WTC11 (cell line): ENCODE measurements around the gene KRT72. TPM values are rescaled to one million over a fixed set of nuclear protein-coding genes. Genes with fewer than 3 reads are reported as not detected.

Source experiments
- ATAC-seq: fragments of 200-7000 bp; cut with Tn5 transposase; 2 replicates; pipeline ENCODE4 v1.10.0; 2021; ENCODE audit warnings: mild to moderate bottlenecking, moderate library complexity
- CTCF ChIA-PET: fragments of 300-600 bp; sonication (Branson Sonifier 250); formaldehyde crosslinking; loops from one replicate; lab custom pipeline; 2021; ENCODE audit warnings: antibody characterized with exemption; lab: Charles Lee
- POLR2A ChIA-PET: fragments of 350-600 bp; sonication (Branson Sonifier 250); formaldehyde crosslinking; loops from one replicate; lab custom pipeline; 2021; ENCODE audit warnings: antibody characterized with exemption; lab: Charles Lee
- DNase-seq: peaks from one replicate; pipeline ENCODE4 v3.0.0; 2021; ENCODE audit warnings: low spot score
- H3K27ac Mint-ChIP-seq: 2 replicates; pipeline ENCODE4 v1.8.0; 2021; ENCODE audit warnings: mixed read lengths
- H3K27me3 Mint-ChIP-seq: 2 replicates; pipeline ENCODE4 v1.8.0; 2021; ENCODE audit warnings: low read depth, mild to moderate bottlenecking, moderate library complexity, mixed read lengths
- H3K36me3 Mint-ChIP-seq: 2 replicates; pipeline ENCODE4 v1.8.0; 2021; ENCODE audit warnings: mixed read lengths
- H3K4me1 Mint-ChIP-seq: 2 replicates; pipeline ENCODE4 v1.8.0; 2022; ENCODE audit warnings: mixed read lengths
- H3K4me3 Mint-ChIP-seq: 2 replicates; pipeline ENCODE4 v1.8.0; 2021; ENCODE audit warnings: mild to moderate bottlenecking, moderate library complexity, mixed read lengths
- H3K9me3 Mint-ChIP-seq: 2 replicates; pipeline ENCODE4 v1.8.0; 2021; ENCODE audit warnings: mixed read lengths
- CBFB ChIP-seq: sonication (generic); formaldehyde crosslinking; IDR thresholded peaks from 2 replicates; pipeline ENCODE4 v1.8.1; 2022; ENCODE audit warnings: mild to moderate bottlenecking, low read depth, missing genetic modification reagents
- CREM ChIP-seq: sonication (generic); formaldehyde crosslinking; IDR thresholded peaks from 2 replicates; pipeline ENCODE4 v1.8.1; 2022; ENCODE audit warnings: mild to moderate bottlenecking, missing genetic modification reagents, moderate library complexity
- ELF4 ChIP-seq: sonication (generic); formaldehyde crosslinking; IDR thresholded peaks from 2 replicates; pipeline ENCODE4 v1.8.1; 2022; ENCODE audit warnings: low read depth, mild to moderate bottlenecking, moderate library complexity, missing genetic modification reagents
- EMX1 ChIP-seq: fragments of 250-450 bp; sonication (Bioruptor Pico); IDR thresholded peaks from 2 replicates; pipeline ENCODE4 v1.8.0; 2021; ENCODE audit warnings: mild to moderate bottlenecking
- FOXK1 ChIP-seq: sonication (generic); formaldehyde crosslinking; IDR thresholded peaks from 2 replicates; pipeline ENCODE4 v1.8.0; 2022; ENCODE audit warnings: mild to moderate bottlenecking, moderate library complexity, missing genetic modification reagents
- GABPB1 ChIP-seq: sonication (generic); formaldehyde crosslinking; IDR thresholded peaks from 2 replicates; pipeline ENCODE4 v1.8.1; 2023; ENCODE audit warnings: mild to moderate bottlenecking, missing genetic modification reagents
- MXD4 ChIP-seq: fragments of 250-450 bp; sonication (Bioruptor Pico); IDR thresholded peaks from 2 replicates; pipeline ENCODE4 v1.8.0; 2021; ENCODE audit warnings: mild to moderate bottlenecking, moderate library complexity, borderline replicate concordance
- NFATC4 ChIP-seq: fragments of 250-450 bp; sonication (Bioruptor Pico); IDR thresholded peaks from 2 replicates; pipeline ENCODE4 v1.9.0; 2021; ENCODE audit warnings: mild to moderate bottlenecking
- OVOL2 ChIP-seq: fragments of 250-450 bp; sonication (Bioruptor Pico); IDR thresholded peaks from 2 replicates; pipeline ENCODE4 v1.9.0; 2021; ENCODE audit warnings: mild to moderate bottlenecking, borderline replicate concordance
- PRRX2 ChIP-seq: fragments of 250-450 bp; sonication (Bioruptor Pico); IDR thresholded peaks from 2 replicates; pipeline ENCODE4 v1.8.0; 2021; ENCODE audit warnings: mild to moderate bottlenecking
- SP1 ChIP-seq: sonication (generic); formaldehyde crosslinking; conservative IDR thresholded peaks from 2 replicates; pipeline ENCODE4 v1.8.1; 2022; ENCODE audit warnings: missing genetic modification reagents
- TEAD4 ChIP-seq: sonication (generic); formaldehyde crosslinking; IDR thresholded peaks from 2 replicates; pipeline ENCODE4 v1.8.0; 2022; ENCODE audit warnings: mild to moderate bottlenecking, missing genetic modification reagents
- USF1 ChIP-seq: sonication (generic); formaldehyde crosslinking; IDR thresholded peaks from 2 replicates; pipeline ENCODE4 v1.8.0; 2022; ENCODE audit warnings: mild to moderate bottlenecking, missing genetic modification reagents
- ZMAT4 ChIP-seq: fragments of 250-450 bp; sonication (Bioruptor Pico); IDR thresholded peaks from 2 replicates; pipeline ENCODE4 v1.9.0; 2021; ENCODE audit warnings: mild to moderate bottlenecking
- ZNF219 ChIP-seq: sonication (generic); formaldehyde crosslinking; IDR thresholded peaks from 2 replicates; pipeline ENCODE4 v1.8.0; 2023; ENCODE audit warnings: missing genetic modification reagents, mild to moderate bottlenecking, borderline replicate concordance
- ZNF396 ChIP-seq: fragments of 250-450 bp; sonication (Bioruptor Pico); IDR thresholded peaks from 2 replicates; pipeline ENCODE4 v1.8.0; 2021; ENCODE audit warnings: mild to moderate bottlenecking, moderate library complexity, borderline replicate concordance
- ZNF671 ChIP-seq: fragments of 250-450 bp; sonication (Bioruptor Pico); IDR thresholded peaks from 2 replicates; pipeline ENCODE4 v1.8.0; 2021; ENCODE audit warnings: mild to moderate bottlenecking
- total RNA-seq: library from RNA; stranded (reverse); gene quantifications from 3 replicates; pipeline ENCODE4 v1.2.3, GENCODE V29; 2021
- TF ChIP-seq, protein P1 (sequence below): fragments of 200-600 bp; IDR thresholded peaks from 2 replicates; pipeline ENCODE4 v1.8.0; 2022; ENCODE audit warnings: antibody characterized with exemption
- TF ChIP-seq, protein P2 (sequence below): fragments of 250-450 bp; sonication (Bioruptor Pico); IDR thresholded peaks from 2 replicates; pipeline ENCODE4 v1.9.0; 2021; ENCODE audit warnings: moderate library complexity, mild to moderate bottlenecking, inconsistent platforms, borderline replicate concordance
- TF ChIP-seq, protein P3 (sequence below): sonication (generic); formaldehyde crosslinking; IDR thresholded peaks from 2 replicates; pipeline ENCODE4 v1.8.0; 2022; ENCODE audit warnings: mild to moderate bottlenecking, missing genetic modification reagents
- TF ChIP-seq, protein P4 (sequence below): sonication (generic); formaldehyde crosslinking; IDR thresholded peaks from 2 replicates; pipeline ENCODE4 v1.8.1; 2022; ENCODE audit warnings: mild to moderate bottlenecking, moderate library complexity, missing genetic modification reagents
- TF ChIP-seq, protein P5 (sequence below): sonication (generic); formaldehyde crosslinking; IDR thresholded peaks from 2 replicates; pipeline ENCODE4 v1.8.0; 2023; ENCODE audit warnings: missing genetic modification reagents

The KRT72 gene
- total RNA-seq, 1 experiment from 2014 or later = not detected

DNA sequence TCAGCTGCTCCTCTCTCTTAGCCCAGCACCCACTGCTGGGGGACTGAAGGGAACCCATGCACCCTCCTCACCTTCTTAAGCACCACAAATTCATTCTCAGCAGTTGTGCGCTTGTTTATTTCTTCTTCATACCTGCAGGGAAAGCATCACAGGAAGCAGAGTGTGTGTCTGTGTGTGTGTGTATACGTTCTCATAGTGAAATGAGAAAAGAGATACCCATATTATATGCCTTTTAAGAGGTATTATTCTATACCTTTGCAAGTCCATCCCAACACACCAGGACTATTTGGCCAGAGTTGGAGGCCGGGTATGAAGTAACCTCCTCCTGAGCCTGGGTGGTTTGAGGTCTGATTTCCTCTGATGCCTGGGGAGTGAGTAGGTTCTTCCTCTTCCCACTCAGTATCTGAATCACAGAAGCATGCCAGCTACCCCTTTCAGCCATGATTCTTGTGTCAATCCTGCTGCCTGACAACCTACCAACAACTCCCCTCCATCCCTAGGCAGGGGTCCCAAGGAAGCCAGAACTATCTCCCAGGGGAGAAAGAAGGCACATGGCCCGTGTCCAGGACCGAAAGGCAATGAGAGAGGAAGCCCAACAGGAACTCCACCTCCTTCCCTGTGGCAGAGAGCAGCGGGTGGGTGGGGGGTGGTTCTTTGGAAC, 14.1 kb upstream of the KRT72 start:
- Mint-ChIP-seq H3K4me3 (no peak overlapping the region), H3K9me3 (no peaks in the 10 kb centered on the region), H3K4me1 (peaks cover 4% of the 10 kb centered on the region; the same call in 1 of the 2 replicates), H3K27me3 (peaks cover 3% of the 10 kb centered on the region; the same call in 1 of the 2 replicates), H3K27ac (no peak overlapping the region), H3K36me3 (no peaks in the 10 kb centered on the region)
- DNase-seq = no peak
- ATAC-seq = no peak
- TF ChIP-seq ELF4 (CRISPR knock-in tag) (no peak), ZNF671 (CRISPR knock-in tag) (no peak), CBFB (no peak), FOXK1 (CRISPR knock-in tag) (no peak), NFATC4 (CRISPR knock-in tag) (no peak), ZNF219 (CRISPR knock-in tag) (no peak), CREM (CRISPR knock-in tag) (no peak), OVOL2 (CRISPR knock-in tag) (no peak), ZNF396 (CRISPR knock-in tag) (no peak), SP1 (CRISPR knock-in tag) (no peak), MXD4 (no peak)
- TF ChIP-seq, protein P1, sequence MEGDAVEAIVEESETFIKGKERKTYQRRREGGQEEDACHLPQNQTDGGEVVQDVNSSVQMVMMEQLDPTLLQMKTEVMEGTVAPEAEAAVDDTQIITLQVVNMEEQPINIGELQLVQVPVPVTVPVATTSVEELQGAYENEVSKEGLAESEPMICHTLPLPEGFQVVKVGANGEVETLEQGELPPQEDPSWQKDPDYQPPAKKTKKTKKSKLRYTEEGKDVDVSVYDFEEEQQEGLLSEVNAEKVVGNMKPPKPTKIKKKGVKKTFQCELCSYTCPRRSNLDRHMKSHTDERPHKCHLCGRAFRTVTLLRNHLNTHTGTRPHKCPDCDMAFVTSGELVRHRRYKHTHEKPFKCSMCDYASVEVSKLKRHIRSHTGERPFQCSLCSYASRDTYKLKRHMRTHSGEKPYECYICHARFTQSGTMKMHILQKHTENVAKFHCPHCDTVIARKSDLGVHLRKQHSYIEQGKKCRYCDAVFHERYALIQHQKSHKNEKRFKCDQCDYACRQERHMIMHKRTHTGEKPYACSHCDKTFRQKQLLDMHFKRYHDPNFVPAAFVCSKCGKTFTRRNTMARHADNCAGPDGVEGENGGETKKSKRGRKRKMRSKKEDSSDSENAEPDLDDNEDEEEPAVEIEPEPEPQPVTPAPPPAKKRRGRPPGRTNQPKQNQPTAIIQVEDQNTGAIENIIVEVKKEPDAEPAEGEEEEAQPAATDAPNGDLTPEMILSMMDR = no peak
- TF ChIP-seq, protein P2, sequence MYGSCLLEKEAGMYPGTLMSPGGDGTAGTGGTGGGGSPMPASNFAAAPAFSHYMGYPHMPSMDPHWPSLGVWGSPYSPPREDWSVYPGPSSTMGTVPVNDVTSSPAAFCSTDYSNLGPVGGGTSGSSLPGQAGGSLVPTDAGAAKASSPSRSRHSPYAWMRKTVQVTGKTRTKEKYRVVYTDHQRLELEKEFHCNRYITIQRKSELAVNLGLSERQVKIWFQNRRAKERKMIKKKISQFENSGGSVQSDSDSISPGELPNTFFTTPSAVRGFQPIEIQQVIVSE (CRISPR knock-in tag) = no peak
- TF ChIP-seq, protein P3, sequence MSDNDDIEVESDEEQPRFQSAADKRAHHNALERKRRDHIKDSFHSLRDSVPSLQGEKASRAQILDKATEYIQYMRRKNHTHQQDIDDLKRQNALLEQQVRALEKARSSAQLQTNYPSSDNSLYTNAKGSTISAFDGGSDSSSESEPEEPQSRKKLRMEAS (CRISPR knock-in tag) = no peak
- TF ChIP-seq, protein P4, sequence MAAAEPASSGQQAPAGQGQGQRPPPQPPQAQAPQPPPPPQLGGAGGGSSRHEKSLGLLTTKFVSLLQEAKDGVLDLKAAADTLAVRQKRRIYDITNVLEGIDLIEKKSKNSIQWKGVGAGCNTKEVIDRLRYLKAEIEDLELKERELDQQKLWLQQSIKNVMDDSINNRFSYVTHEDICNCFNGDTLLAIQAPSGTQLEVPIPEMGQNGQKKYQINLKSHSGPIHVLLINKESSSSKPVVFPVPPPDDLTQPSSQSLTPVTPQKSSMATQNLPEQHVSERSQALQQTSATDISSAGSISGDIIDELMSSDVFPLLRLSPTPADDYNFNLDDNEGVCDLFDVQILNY (CRISPR knock-in tag) = no peak
- CTCF ChIA-PET = no interaction called here
- POLR2A ChIA-PET = no interaction called here

- H3K27ac Mint-ChIP-seq = no peak overlapping the region
- H3K4me3 Mint-ChIP-seq = no peak overlapping the region
- ATAC-seq = no peak
- H3K36me3 Mint-ChIP-seq = no peaks in the 10 kb centered on the region
- TF ChIP-seq GABPB1 (CRISPR knock-in tag) (no peak), USF1 (no peak), EMX1 (CRISPR knock-in tag) (no peak), TEAD4 (CRISPR knock-in tag) (no peak), PRRX2 (CRISPR knock-in tag) (no peak), ZMAT4 (CRISPR knock-in tag) (no peak)
- TF ChIP-seq, protein P5, sequence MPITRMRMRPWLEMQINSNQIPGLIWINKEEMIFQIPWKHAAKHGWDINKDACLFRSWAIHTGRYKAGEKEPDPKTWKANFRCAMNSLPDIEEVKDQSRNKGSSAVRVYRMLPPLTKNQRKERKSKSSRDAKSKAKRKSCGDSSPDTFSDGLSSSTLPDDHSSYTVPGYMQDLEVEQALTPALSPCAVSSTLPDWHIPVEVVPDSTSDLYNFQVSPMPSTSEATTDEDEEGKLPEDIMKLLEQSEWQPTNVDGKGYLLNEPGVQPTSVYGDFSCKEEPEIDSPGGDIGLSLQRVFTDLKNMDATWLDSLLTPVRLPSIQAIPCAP (CRISPR knock-in tag) = no peak
- no peaks in the 10 kb centered on the region for H3K9me3 Mint-ChIP-seq
- DNase-seq = no peak
- H3K27me3 Mint-ChIP-seq = peaks cover 3% of the 10 kb centered on the region; the same call in 1 of the 2 replicates
- ChIA-PET POLR2A (no interaction called here), CTCF (no interaction called here)
- H3K4me1 Mint-ChIP-seq = peaks cover 4% of the 10 kb centered on the region; the same call in 1 of the 2 replicates
Measured at GRCh38 chr12:52614381-52615207, 13.3 kb upstream of the KRT72 start.
